HepG2 (cell line): ENCODE measurements around the gene RIMBP3C.
"Not testable (repeated sequence)": the region's sequence is repeated elsewhere in the genome, so short reads cannot be mapped to it uniquely, and the experiment has no call there.

Experiments used
- KDM5A ChIP-seq: fragments of 200-600 bp; sonication (generic); IDR thresholded peaks from 2 replicates; pipeline ENCODE4 v1.7.0; 2018; ENCODE audit warnings: antibody characterized with exemption, mild to moderate bottlenecking, low read length, borderline replicate concordance
- TF ChIP-seq, protein P1 (sequence below): fragments of 450-650 bp; IDR thresholded peaks from 2 replicates; pipeline ENCODE4 v1.6.1; 2017; ENCODE audit warnings: mild to moderate bottlenecking

DNA sequence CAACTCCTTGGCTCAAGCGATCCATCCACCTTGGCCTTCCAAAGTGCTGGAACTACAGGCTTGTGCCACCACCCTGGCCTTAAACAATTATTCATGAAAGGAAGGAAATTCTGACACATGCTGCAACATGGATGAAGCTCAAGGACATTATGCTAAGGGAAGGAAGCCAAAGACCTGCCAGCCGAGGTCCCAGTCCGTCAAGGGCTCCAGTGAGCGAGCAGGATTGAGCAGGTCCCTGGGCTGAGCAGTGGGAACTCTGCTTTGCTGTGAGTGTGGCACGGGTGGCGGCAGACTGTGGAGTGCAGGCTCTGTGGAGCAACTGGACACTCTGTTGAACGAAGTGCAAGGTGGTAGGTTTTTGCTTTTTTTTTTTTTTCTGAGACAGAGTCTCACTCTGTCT is 11.4 kb downstream of the RIMBP3C start:
- not testable (repeated sequence) for TF ChIP-seq KDM5A
- TF ChIP-seq, protein P1, sequence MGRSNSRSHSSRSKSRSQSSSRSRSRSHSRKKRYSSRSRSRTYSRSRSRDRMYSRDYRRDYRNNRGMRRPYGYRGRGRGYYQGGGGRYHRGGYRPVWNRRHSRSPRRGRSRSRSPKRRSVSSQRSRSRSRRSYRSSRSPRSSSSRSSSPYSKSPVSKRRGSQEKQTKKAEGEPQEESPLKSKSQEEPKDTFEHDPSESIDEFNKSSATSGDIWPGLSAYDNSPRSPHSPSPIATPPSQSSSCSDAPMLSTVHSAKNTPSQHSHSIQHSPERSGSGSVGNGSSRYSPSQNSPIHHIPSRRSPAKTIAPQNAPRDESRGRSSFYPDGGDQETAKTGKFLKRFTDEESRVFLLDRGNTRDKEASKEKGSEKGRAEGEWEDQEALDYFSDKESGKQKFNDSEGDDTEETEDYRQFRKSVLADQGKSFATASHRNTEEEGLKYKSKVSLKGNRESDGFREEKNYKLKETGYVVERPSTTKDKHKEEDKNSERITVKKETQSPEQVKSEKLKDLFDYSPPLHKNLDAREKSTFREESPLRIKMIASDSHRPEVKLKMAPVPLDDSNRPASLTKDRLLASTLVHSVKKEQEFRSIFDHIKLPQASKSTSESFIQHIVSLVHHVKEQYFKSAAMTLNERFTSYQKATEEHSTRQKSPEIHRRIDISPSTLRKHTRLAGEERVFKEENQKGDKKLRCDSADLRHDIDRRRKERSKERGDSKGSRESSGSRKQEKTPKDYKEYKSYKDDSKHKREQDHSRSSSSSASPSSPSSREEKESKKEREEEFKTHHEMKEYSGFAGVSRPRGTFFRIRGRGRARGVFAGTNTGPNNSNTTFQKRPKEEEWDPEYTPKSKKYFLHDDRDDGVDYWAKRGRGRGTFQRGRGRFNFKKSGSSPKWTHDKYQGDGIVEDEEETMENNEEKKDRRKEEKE = not testable (repeated sequence)
